ENCODE results near the gene MRPL37.
A peak's percentile ranks its signal among the peaks of the same experiment; 100 is the strongest.

MRPL37 gene

GRCh38 chr1:54224233-54224632 is 24.3 kb downstream of the MRPL37 start:
- H3K4me3 ChIP-seq (ENCODE audit: low read depth, low read length) = no peak overlapping the region
- DNase-seq (ENCODE audit: low read depth) = no peak
- TF ChIP-seq MYC (IDR thresholded peaks at IDR 0.05; ENCODE audit: low read depth, low read length) (no peak), POLR2A (IDR thresholded peaks at IDR 0.05; ENCODE audit: extremely low read depth, insufficient read length) (no peak), CTCF (IDR thresholded peaks at IDR 0.05; ENCODE audit: low read depth, low read length) (no peak), MAX (IDR thresholded peaks at IDR 0.05; ENCODE audit: low read depth, low read length) (no peak)

GRCh38 chr1:54225378-54225777 is 25.4 kb downstream of the MRPL37 start:
- DNase-seq (ENCODE audit: low read depth) = no peak
- no peak overlapping the region for H3K4me3 ChIP-seq (ENCODE audit: low read depth, low read length)
- TF ChIP-seq CTCF (IDR thresholded peaks at IDR 0.05; ENCODE audit: low read depth, low read length) (no peak), MYC (IDR thresholded peaks at IDR 0.05; ENCODE audit: low read depth, low read length) (no peak), POLR2A (IDR thresholded peaks at IDR 0.05; ENCODE audit: extremely low read depth, insufficient read length) (no peak), MAX (IDR thresholded peaks at IDR 0.05; ENCODE audit: low read depth, low read length) (no peak)

GRCh38 chr1:54225986-54226559 is 26.1 kb downstream of the MRPL37 start:
- no peak overlapping the region for H3K4me3 ChIP-seq (ENCODE audit: low read depth, low read length)
- no peak for DNase-seq (ENCODE audit: low read depth)
- TF ChIP-seq POLR2A (IDR thresholded peaks at IDR 0.05; ENCODE audit: extremely low read depth, insufficient read length) (no peak), MAX (IDR thresholded peaks at IDR 0.05; ENCODE audit: low read depth, low read length) (no peak), MYC (IDR thresholded peaks at IDR 0.05; ENCODE audit: low read depth, low read length) (no peak), CTCF (IDR thresholded peaks at IDR 0.05; ENCODE audit: low read depth, low read length) (no peak)

GRCh38 chr1:54227091-54227602 is 27.2 kb downstream of the MRPL37 start:
- no peak for TF ChIP-seq CTCF (IDR thresholded peaks at IDR 0.05; ENCODE audit: low read depth, low read length)
- no peak for TF ChIP-seq POLR2A (IDR thresholded peaks at IDR 0.05; ENCODE audit: extremely low read depth, insufficient read length)
- TF ChIP-seq MAX (IDR thresholded peaks at IDR 0.05; ENCODE audit: low read depth, low read length) = no peak
- DNase-seq (ENCODE audit: low read depth) = peak; percentile 83

GRCh38 chr1:54227891-54228310 is 27.9 kb downstream of the MRPL37 start:
- H3K4me3 ChIP-seq (ENCODE audit: low read depth, low read length) = no peak overlapping the region
- DNase-seq (ENCODE audit: low read depth) = peak; percentile 81
- TF ChIP-seq MYC (IDR thresholded peaks at IDR 0.05; ENCODE audit: low read depth, low read length) = no peak
- TF ChIP-seq CTCF (IDR thresholded peaks at IDR 0.05; ENCODE audit: low read depth, low read length) = peak; percentile 6
- no peak for TF ChIP-seq POLR2A (IDR thresholded peaks at IDR 0.05; ENCODE audit: extremely low read depth, insufficient read length)
- TF ChIP-seq MAX (IDR thresholded peaks at IDR 0.05; ENCODE audit: low read depth, low read length) = no peak

More at GRCh38 chr1:54227091-54227602, 27.2 kb downstream of the MRPL37 start:
- H3K4me3 ChIP-seq (ENCODE audit: low read depth, low read length) = no peak overlapping the region

Data from NB4 (cell line).